Measurements from ENCODE around the gene INO80C.

INO80C gene

DNA sequence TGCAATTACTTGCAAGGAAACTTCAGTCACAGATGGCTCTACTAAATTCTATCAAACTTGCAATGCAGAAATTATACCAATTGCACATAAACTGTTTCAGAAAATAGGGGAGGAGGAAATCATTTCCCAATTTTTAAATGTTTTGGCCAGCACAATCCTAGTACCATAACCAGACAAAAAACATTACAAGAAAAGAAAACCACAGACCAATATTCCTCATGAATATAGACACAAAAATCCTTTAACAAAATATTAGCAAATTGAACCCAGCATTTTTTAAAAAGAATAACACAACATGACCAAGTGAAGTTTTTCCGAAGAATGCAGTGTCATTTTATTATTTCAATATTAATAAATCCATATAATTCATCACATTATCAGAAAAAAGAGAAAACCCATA is 45.8 kb downstream of the INO80C start:
- Histone ChIP-seq H3K36me3 (ENCODE audit: insufficient read depth, low read length) (no peaks in the 10 kb centered on the region), H3K4me1 (ENCODE audit: insufficient read depth, low read length) (no peaks in the 10 kb centered on the region), H3K9ac (ENCODE audit: low read depth, low read length) (no peak overlapping the region), H3K9me3 (ENCODE audit: control insufficient read depth, insufficient read depth, low read length) (no peaks in the 10 kb centered on the region)

DNA sequence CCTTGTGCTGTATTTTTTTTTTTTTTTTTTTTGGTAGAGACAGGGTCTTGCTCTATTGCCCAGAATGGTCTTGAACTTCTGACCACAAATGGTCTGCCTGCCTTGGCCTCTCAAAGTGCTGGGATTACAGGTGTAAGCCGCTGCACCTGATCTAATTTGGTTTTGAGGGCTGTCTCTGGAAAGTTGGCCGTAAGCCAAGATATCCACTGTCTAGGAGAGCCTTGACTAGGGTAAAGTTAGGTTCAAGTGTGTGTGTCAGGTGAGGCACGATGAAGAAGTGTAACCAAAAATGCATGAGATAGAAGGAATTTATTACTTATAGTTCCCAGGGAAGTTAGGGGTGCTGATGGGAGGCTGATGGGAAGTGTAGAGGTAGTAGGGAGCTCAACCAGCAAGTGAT is 46.7 kb downstream of the INO80C start:
- no peaks in the 10 kb centered on the region for H3K4me1 ChIP-seq (ENCODE audit: insufficient read depth, low read length)
- no peak overlapping the region for H3K9ac ChIP-seq (ENCODE audit: low read depth, low read length)
- H3K9me3 ChIP-seq (ENCODE audit: control insufficient read depth, insufficient read depth, low read length) = no peaks in the 10 kb centered on the region
- no peaks in the 10 kb centered on the region for H3K36me3 ChIP-seq (ENCODE audit: insufficient read depth, low read length)

DNA sequence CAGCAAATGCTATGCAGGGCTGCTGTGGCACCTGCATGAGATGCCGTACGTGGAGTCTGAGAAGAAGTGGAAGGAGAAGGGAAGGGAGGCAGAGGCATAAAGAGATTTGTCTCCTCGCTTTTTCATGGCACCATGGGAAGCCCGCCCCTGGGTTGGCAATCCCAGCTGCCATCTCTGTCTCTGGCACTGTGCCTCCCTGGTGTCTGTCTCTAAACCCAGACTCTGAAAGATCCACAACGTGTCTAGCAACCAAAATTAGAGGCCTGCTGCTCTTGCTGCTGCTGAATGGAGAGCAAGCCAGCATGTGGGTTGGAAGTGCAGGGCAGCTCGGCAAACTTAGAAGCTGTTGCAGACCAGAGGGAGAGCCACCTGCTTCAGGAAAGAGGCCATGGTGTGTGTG is 53.1 kb downstream of the INO80C start:
- Histone ChIP-seq H3K9ac (ENCODE audit: low read depth, low read length) (no peak overlapping the region), H3K9me3 (ENCODE audit: control insufficient read depth, insufficient read depth, low read length) (no peaks in the 10 kb centered on the region), H3K4me1 (ENCODE audit: insufficient read depth, low read length) (no peaks in the 10 kb centered on the region), H3K36me3 (ENCODE audit: insufficient read depth, low read length) (no peaks in the 10 kb centered on the region)

DNA sequence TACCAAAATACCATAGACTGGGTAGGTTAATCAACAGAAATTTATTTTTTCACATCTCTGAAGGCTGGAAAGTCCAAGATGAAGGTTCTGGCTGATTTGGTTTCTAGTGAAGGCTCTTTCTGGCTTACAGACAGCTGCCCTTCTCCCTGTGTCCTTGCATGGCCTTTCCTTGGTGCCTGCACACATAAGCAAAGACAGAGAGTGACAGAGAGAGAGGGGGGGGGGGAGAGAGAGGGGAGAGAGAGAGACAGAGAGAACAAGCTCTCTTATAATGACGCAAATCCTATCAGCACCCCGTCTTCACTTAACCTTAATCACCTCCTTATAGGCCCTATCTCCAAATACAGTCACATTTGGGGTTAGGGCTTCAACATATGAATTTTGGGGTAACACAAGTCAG is 53.9 kb downstream of the INO80C start:
- no peak overlapping the region for H3K9ac ChIP-seq (ENCODE audit: low read depth, low read length)
- H3K36me3 ChIP-seq (ENCODE audit: insufficient read depth, low read length) = no peaks in the 10 kb centered on the region
- H3K4me1 ChIP-seq (ENCODE audit: insufficient read depth, low read length) = no peaks in the 10 kb centered on the region
- H3K9me3 ChIP-seq (ENCODE audit: control insufficient read depth, insufficient read depth, low read length) = no peaks in the 10 kb centered on the region

DNA sequence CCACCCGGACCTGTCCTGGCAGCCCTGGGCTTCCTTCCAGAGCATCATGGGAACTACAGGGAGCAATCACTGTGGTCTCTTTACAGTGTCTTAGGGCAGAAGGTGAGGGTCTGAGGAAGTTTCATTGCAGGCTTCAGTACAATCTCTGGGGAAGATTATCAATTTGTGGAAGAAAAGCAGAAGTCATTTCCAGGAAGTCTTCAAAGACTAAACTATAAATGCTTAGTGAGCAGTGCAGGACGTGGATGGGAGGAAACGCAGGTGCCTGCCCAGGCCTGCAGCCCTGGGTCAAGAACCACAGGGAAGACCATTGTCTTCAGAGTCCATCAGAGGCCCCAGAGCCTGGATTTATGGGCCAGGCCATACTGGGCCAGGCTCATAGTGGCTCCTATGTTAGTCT is 54.3 kb downstream of the INO80C start:
- no peaks in the 10 kb centered on the region for H3K4me1 ChIP-seq (ENCODE audit: insufficient read depth, low read length)
- no peaks in the 10 kb centered on the region for H3K36me3 ChIP-seq (ENCODE audit: insufficient read depth, low read length)
- H3K9ac ChIP-seq (ENCODE audit: low read depth, low read length) = no peak overlapping the region
- no peaks in the 10 kb centered on the region for H3K9me3 ChIP-seq (ENCODE audit: control insufficient read depth, insufficient read depth, low read length)

DNA sequence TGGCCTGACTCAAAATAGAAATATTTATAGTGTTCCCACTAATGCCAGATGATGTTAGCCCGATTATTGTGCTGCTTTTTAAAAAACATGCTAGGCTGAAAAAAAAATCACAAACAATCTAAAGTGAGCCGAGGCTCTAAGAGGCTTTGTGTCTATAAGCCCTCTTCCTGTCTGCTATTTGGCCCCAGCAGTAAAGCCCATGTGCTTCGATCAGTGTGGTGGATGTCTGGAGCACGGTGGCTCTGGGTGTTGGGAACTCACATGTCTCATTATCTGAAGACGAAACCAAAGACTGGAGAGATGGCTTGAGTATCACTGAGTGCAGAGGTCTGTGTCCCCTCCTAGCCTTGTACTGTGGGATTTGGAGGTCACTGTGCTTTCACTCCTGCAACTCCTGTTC is 55.1 kb downstream of the INO80C start:
- no peaks in the 10 kb centered on the region for H3K4me1 ChIP-seq (ENCODE audit: insufficient read depth, low read length)
- no peak overlapping the region for H3K9ac ChIP-seq (ENCODE audit: low read depth, low read length)
- no peaks in the 10 kb centered on the region for H3K9me3 ChIP-seq (ENCODE audit: control insufficient read depth, insufficient read depth, low read length)
- H3K36me3 ChIP-seq (ENCODE audit: insufficient read depth, low read length) = no peaks in the 10 kb centered on the region; the same call in 1 of the 2 replicates

DNA sequence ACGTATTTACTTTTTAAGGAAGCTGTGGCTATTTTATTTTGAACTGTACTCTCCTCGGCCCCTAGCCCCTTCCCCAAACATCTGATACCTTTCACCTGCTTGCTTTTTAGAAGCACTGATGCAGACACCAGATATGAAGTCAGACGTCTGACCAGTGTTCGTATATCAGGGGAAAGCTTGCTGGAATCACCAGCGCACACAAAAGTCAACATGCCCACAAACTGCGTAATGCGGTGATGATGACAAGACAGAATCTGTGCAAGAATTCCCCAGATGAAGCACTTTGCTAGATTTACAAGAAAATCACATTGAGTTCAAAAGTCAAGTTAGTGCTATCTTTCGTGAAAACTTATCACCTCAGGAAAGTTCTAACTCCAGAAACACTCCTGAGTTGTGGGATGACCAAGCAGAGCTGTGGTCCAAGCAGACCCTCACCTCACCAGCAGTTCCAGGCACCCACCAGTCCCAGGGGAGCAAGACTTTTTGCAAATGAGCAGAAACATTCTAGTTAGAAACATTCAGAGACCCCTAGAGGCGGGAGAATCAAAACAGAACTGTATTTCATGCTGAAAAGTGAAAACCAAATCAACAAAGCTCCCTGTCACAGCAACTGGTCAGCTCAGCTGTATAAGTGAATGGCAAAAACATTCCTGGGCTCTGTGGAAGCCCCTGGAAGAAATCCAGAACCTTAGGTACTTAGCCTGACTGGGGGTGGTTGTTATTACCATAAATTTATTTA is 55.7 kb downstream of the INO80C start:
- H3K9ac ChIP-seq (ENCODE audit: low read depth, low read length) = no peak overlapping the region
- H3K9me3 ChIP-seq (ENCODE audit: control insufficient read depth, insufficient read depth, low read length) = no peaks in the 10 kb centered on the region
- H3K4me1 ChIP-seq (ENCODE audit: insufficient read depth, low read length) = no peaks in the 10 kb centered on the region
- H3K36me3 ChIP-seq (ENCODE audit: insufficient read depth, low read length) = no peaks in the 10 kb centered on the region; the same call in 1 of the 2 replicates

DNA sequence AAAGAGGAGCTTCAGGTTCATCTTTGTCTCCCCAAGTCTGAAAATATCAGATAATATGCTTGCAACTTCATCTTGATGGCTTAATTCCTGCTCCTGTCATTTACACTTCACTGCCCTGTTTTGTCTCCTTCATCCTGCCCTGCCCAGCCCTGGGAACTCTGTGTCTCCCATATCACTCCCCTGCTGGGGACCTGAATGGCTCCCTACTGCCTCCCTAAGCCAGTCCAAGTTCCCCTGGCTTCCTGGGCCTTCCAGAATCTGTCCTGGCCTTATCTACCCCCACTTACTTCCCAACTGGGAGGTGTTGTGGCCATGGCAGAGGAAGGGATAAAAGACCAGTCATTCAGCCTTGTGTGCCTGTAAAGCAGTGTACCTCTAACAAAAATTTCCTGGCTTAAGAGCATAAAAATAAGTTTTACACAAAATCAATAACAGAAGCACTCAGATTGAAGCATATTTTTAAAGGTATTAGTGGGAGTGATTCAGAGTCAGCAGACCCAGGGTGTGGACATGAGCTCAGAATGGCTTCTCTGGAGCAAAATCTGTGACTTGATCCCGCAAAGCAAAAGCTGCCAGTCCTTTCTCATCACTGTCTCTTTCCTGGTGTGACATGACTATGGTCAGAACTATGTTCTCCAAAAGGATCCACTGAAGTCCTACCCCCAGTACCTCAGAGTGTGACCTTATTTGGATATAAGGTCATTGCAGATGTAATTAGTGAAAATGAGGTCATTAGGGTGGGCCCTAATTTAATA is 59.1 kb downstream of the INO80C start:
- Histone ChIP-seq H3K9me3 (ENCODE audit: control insufficient read depth, insufficient read depth, low read length) (no peaks in the 10 kb centered on the region), H3K9ac (ENCODE audit: low read depth, low read length) (no peak overlapping the region), H3K36me3 (ENCODE audit: insufficient read depth, low read length) (no peaks in the 10 kb centered on the region; the same call in 1 of the 2 replicates), H3K4me1 (ENCODE audit: insufficient read depth, low read length) (no peaks in the 10 kb centered on the region)

DNA sequence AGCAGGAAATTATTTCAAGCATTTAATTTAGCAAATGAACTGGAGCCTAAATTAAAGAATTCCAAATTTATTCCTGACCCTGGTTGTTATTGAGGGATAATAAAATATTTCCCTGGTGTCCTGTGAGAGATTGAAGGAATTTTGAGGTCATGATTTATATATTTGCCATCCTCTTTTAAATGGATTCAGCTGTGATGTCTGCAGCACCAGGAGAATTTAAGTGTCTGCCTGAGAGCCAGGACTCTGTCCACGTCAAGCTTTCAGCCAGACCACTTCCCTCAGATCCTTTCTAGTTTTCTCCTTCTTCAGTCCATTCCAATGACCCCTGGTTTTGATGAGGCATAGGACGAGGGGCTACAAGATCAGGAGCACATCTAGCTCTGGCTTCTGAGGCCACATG is 59.9 kb downstream of the INO80C start:
- H3K4me1 ChIP-seq (ENCODE audit: insufficient read depth, low read length) = no peaks in the 10 kb centered on the region
- H3K9ac ChIP-seq (ENCODE audit: low read depth, low read length) = no peak overlapping the region
- no peaks in the 10 kb centered on the region; the same call in 1 of the 2 replicates for H3K36me3 ChIP-seq (ENCODE audit: insufficient read depth, low read length)
- no peaks in the 10 kb centered on the region for H3K9me3 ChIP-seq (ENCODE audit: control insufficient read depth, insufficient read depth, low read length)

DNA sequence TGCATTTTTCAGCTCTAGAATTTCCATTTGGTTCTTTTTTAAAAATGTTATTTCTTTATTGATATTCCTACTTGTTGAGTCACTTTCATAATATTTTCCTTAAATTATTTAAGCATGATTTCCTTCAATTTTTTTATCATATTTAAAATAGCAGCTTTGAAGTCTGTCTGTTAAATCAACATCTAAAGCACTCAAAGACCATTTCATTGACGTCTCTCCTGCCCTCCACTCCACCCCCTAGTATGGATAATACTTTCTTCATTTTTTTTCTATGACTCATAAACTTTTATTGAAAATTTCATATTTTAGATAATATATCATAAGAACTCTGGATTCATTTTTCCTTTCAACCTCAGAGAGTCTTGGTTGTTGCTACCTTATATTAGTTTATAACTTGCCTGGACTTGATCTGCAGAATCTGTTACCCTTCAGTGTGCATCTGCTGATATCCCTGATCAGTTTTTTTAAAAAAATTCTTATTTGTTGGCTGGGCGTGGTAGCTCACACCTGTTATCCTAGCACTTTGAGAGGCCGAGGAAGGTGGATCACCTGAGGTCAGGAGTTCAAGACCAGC is 61.6 kb downstream of the INO80C start:
- Histone ChIP-seq H3K9me3 (ENCODE audit: control insufficient read depth, insufficient read depth, low read length) (no peaks in the 10 kb centered on the region), H3K9ac (ENCODE audit: low read depth, low read length) (no peak overlapping the region), H3K36me3 (ENCODE audit: insufficient read depth, low read length) (no peaks in the 10 kb centered on the region; the same call in 1 of the 2 replicates), H3K4me1 (ENCODE audit: insufficient read depth, low read length) (no peaks in the 10 kb centered on the region)

DNA sequence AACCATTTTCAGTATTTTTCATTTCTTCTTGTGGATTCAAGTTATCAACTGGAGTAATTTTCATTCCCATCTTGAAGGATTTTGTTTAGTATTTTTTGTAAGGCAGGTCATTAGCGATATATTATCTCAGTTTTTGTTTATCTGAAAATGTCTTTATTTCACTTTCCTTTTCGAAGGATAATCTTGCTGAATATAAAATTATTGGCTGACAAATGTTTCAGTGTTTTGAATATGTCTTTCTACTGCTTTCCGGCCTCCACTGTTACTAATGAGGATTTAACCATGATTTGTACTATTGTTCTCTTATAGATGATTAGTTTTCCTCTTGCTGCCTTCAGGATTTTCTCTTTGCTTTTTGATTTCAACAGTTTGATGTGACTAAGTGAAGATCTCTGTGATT is 62.4 kb downstream of the INO80C start:
- H3K9me3 ChIP-seq (ENCODE audit: control insufficient read depth, insufficient read depth, low read length) = no peaks in the 10 kb centered on the region
- no peaks in the 10 kb centered on the region for H3K4me1 ChIP-seq (ENCODE audit: insufficient read depth, low read length)
- H3K36me3 ChIP-seq (ENCODE audit: insufficient read depth, low read length) = no peaks in the 10 kb centered on the region; the same call in 1 of the 2 replicates
- H3K9ac ChIP-seq (ENCODE audit: low read depth, low read length) = no peak overlapping the region

DNA sequence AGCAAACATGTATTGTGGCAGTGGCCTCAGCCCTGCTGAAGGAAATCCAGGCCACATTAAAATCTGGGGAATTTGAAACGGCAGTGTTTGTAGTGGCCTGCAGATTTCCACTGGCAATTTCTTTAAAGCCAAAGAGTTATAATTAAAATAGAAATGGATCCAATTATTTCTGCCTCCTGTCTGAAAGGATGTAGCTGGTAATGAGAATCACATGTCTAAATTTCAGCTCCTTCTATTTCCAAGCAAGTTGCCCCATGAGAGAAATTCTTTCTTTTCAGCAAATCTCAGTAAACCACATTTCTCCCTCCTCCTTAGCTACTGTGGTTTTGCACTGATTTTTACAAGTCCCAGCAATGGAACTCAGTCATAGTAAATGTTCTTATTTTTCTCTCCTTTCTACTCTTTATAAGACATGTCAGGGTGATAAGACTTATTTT is 65.2 kb downstream of the INO80C start:
- H3K4me1 ChIP-seq (ENCODE audit: insufficient read depth, low read length) = no peaks in the 10 kb centered on the region
- H3K36me3 ChIP-seq (ENCODE audit: insufficient read depth, low read length) = no peaks in the 10 kb centered on the region
- H3K9me3 ChIP-seq (ENCODE audit: control insufficient read depth, insufficient read depth, low read length) = no peaks in the 10 kb centered on the region
- no peak overlapping the region for H3K9ac ChIP-seq (ENCODE audit: low read depth, low read length)

DNA sequence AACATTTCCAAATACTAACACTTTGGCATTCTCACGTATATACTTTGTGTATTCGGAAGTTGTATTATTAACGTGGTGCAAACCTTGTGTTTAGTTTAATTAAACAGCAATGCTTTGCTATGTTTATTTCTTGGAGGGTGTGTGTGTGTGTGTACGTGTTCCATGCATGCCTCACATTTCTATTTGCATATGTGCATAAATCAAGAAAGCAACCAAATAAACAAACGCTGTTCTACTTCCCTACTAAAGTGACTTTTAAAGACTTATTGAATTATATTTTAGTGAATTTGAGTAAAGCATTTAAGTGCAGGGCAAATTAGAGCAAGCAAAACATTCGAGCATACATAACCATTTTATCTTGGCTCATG is 66.4 kb downstream of the INO80C start:
- no peaks in the 10 kb centered on the region for H3K9me3 ChIP-seq (ENCODE audit: control insufficient read depth, insufficient read depth, low read length)
- no peaks in the 10 kb centered on the region for H3K4me1 ChIP-seq (ENCODE audit: insufficient read depth, low read length)
- H3K9ac ChIP-seq (ENCODE audit: low read depth, low read length) = no peak overlapping the region
- H3K36me3 ChIP-seq (ENCODE audit: insufficient read depth, low read length) = no peaks in the 10 kb centered on the region

DNA sequence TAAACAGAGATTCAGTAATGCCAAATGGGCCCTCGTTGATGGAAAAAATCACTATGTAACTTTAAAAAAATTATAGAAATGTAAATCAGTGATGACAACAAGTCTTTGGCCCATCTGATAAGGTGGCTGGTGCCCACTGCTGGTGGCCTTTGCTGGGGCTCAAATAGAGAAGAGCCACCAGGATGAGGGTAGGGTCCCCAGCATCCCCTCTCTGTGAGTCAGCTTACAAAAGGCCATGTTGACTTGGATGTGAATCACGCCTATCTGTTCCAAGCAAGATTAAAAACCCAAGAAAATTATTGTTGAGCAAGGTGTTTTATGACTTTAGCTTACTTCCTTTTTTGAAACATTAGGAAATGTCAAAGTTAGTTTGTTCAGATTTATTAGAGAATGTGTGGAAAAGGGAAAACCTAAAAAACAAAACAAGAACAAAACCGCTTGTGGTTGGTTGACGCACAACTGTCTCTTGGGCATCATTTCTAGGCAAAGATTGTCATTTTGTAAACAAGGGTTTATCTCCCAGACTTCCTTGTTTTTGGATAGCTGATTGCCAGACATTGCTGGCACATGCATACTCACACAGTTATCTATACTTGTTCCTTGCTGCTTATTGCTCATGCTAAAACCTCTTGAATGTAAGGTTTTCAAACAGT is 66.9 kb downstream of the INO80C start:
- H3K9me3 ChIP-seq (ENCODE audit: control insufficient read depth, insufficient read depth, low read length) = no peaks in the 10 kb centered on the region
- H3K36me3 ChIP-seq (ENCODE audit: insufficient read depth, low read length) = no peaks in the 10 kb centered on the region
- no peak overlapping the region for H3K9ac ChIP-seq (ENCODE audit: low read depth, low read length)
- H3K4me1 ChIP-seq (ENCODE audit: insufficient read depth, low read length) = no peaks in the 10 kb centered on the region

Data from ES-I3 (cell line).